H1 (cell line): ENCODE results near the gene CCDC28B. TPM values are rescaled to one million over a fixed set of nuclear protein-coding genes. Genes with fewer than 3 reads are reported as not detected.

Experiments
- CTCF ChIA-PET: fragments of 300-600 bp; sonication (Branson Sonifier 250); formaldehyde crosslinking; loops from one replicate; lab custom pipeline; 2021; ENCODE audit not compliant: partially characterized antibody; lab: Charles Lee
- POLR2A ChIA-PET: fragments of 300-600 bp; sonication (Branson Sonifier 250); formaldehyde crosslinking; loops from one replicate; lab custom pipeline; 2021; ENCODE audit warnings: inconsistent platforms; ENCODE audit not compliant: partially characterized antibody; lab: Charles Lee
- DNase-seq, 2 experiments: peaks; one replicate each; pipeline versions ENCODE4 v3.0.0 to v3.0.0-alpha.2; 2010 to 2022; ENCODE audit warnings: low spot score in 2 of 2, low read depth in 1 of 2, mixed read lengths in 1 of 2
- FAIRE-seq: peaks from 2 replicates; lab custom pipeline; 2011; peaks lifted over from hg19 to GRCh38; lab: Jason Lieb, UNC
- H2AFZ ChIP-seq: 2 replicates; pipeline ENCODE4 v1.8.1; 2012; ENCODE audit warnings: low read length, inconsistent platforms
- H2AK5ac ChIP-seq: 2 replicates; pipeline ENCODE4 v1.6.1; 2013; ENCODE audit warnings: low read depth, low read length
- H2BK120ac ChIP-seq: replicated peaks from 2 replicates; pipeline ENCODE3; 2013; ENCODE audit warnings: low read depth, low read length, inconsistent platforms
- H2BK12ac ChIP-seq: 2 replicates; pipeline ENCODE4 v1.6.1; 2013; ENCODE audit warnings: low read depth, low read length
- H2BK15ac ChIP-seq: 2 replicates; pipeline ENCODE4 v1.6.1; 2013; ENCODE audit warnings: low read length
- H2BK20ac ChIP-seq: 2 replicates; pipeline ENCODE4 v1.6.1; 2013; ENCODE audit warnings: low read length
- H2BK5ac ChIP-seq: 2 replicates; pipeline ENCODE4 v1.6.1; 2013; ENCODE audit warnings: low read depth, low read length
- H3K14ac ChIP-seq: 2 replicates; pipeline ENCODE4 v1.6.1; 2013; ENCODE audit warnings: inconsistent platforms; ENCODE audit not compliant: insufficient read length
- H3K18ac ChIP-seq: 2 replicates; pipeline ENCODE4 v1.6.1; 2013; ENCODE audit warnings: low read length; ENCODE audit errors: extremely low read depth
- H3K23ac ChIP-seq: 2 replicates; pipeline ENCODE4 v1.6.1; 2013; ENCODE audit warnings: inconsistent platforms; ENCODE audit not compliant: insufficient read length
- H3K23me2 ChIP-seq: 2 replicates; pipeline ENCODE4 v1.6.1; 2013; ENCODE audit warnings: low read depth, low read length
- H3K27ac ChIP-seq: 2 replicates; pipeline ENCODE4 v1.6.1; 2011; ENCODE audit warnings: low read depth, low read length, inconsistent platforms
- H3K27me3 ChIP-seq, 4 experiments: replicated peaks in 1 of 4; 1 replicate in 1 of 4; 2 replicates in 3 of 4; pipeline versions ENCODE4 v1.6.1 to v1.8.1; 2011 to 2013; ENCODE audit warnings: low read length in 3 of 4, mild to moderate bottlenecking in 3 of 4, inconsistent platforms in 2 of 4, mixed read lengths in 2 of 4, moderate library complexity in 1 of 4; ENCODE audit not compliant: control insufficient read depth in 3 of 4, insufficient read depth in 3 of 4; ENCODE audit errors: extremely low read depth in 1 of 4
- H3K36me3 ChIP-seq, 4 experiments: 2 replicates each; pipeline versions ENCODE4 v1.6.1 to v1.8.1; 2011 to 2013; ENCODE audit warnings: mild to moderate bottlenecking in 4 of 4, low read length in 3 of 4, moderate library complexity in 2 of 4, control low read depth in 1 of 4, inconsistent platforms in 1 of 4; ENCODE audit not compliant: insufficient read depth in 4 of 4, control insufficient read depth in 2 of 4
- H3K4ac ChIP-seq: replicated peaks from 2 replicates; pipeline ENCODE3; 2013; ENCODE audit warnings: low read length, low read depth, mixed read lengths, inconsistent platforms; ENCODE audit not compliant: insufficient read length
- H3K4me1 ChIP-seq, 4 experiments: replicated peaks in 1 of 4; 1 replicate in 1 of 4; 2 replicates in 3 of 4; pipeline versions ENCODE4 v1.6.1 to v1.8.1; 2011 to 2013; ENCODE audit warnings: low read length in 3 of 4, inconsistent platforms in 2 of 4, mixed read lengths in 1 of 4; ENCODE audit not compliant: insufficient read depth in 4 of 4, control insufficient read depth in 3 of 4
- H3K4me2 ChIP-seq, 2 experiments: 2 replicates each; pipeline versions ENCODE4 v1.6.1 to v1.8.1; 2011 to 2013; ENCODE audit warnings: low read depth in 2 of 2, low read length in 2 of 2, control low read depth in 1 of 2, inconsistent platforms in 1 of 2, mild to moderate bottlenecking in 1 of 2; ENCODE audit not compliant: insufficient read depth in 1 of 2
- H3K4me3 ChIP-seq, 4 experiments: fragments of 200-600, 300-600 bp in 1 of 4; sonication (generic), shearing (Covaris generic), sonication (Bioruptor Twin) in 1 of 4; 2 replicates each; pipeline versions ENCODE4 v1.5.1 to v1.8.1; 2011 to 2016; ENCODE audit warnings: low read length in 4 of 4, low read depth in 3 of 4, control low read depth in 2 of 4, inconsistent platforms in 2 of 4, mild to moderate bottlenecking in 2 of 4, mixed read lengths in 1 of 4, moderate library complexity in 1 of 4; ENCODE audit not compliant: insufficient read depth in 2 of 4; ENCODE audit errors: extremely low read depth in 1 of 4
- H3K56ac ChIP-seq: replicated peaks from 2 replicates; pipeline ENCODE3; 2013; ENCODE audit warnings: low read depth, mild to moderate bottlenecking, mixed read lengths, low read length, inconsistent platforms; ENCODE audit not compliant: insufficient read length
- H3K79me1 ChIP-seq: 2 replicates; pipeline ENCODE4 v1.6.1; 2013; ENCODE audit warnings: low read depth, low read length, control low read depth
- H3K79me2 ChIP-seq, 2 experiments: 2 replicates each; pipeline versions ENCODE4 v1.6.1 to v1.8.1; 2012 to 2013; ENCODE audit warnings: low read length in 2 of 2, mild to moderate bottlenecking in 2 of 2, inconsistent platforms in 1 of 2; ENCODE audit not compliant: insufficient read depth in 2 of 2, control insufficient read depth in 1 of 2
- H3K9ac ChIP-seq, 4 experiments: replicated peaks in 1 of 4; 1 replicate in 1 of 4; 2 replicates in 3 of 4; pipeline versions ENCODE4 v1.6.1 to v1.8.1; 2011 to 2013; ENCODE audit warnings: low read depth in 3 of 4, low read length in 3 of 4, control low read depth in 2 of 4, mild to moderate bottlenecking in 2 of 4, moderate library complexity in 2 of 4, inconsistent platforms in 1 of 4; ENCODE audit errors: extremely low read depth in 1 of 4
- H3K9me3 ChIP-seq, 2 experiments: 2 replicates each; pipeline versions ENCODE4 v1.6.1 to v1.8.1; 2012 to 2013; ENCODE audit warnings: mild to moderate bottlenecking in 2 of 2, moderate library complexity in 2 of 2, control low read depth in 1 of 2, inconsistent platforms in 1 of 2, low read depth in 1 of 2, low read length in 1 of 2, mixed read lengths in 1 of 2; ENCODE audit not compliant: insufficient read depth in 2 of 2
- H4K20me1 ChIP-seq, 2 experiments: replicated peaks in 1 of 2; 2 replicates each; pipeline versions ENCODE3 to v1.8.1; 2011 to 2013; ENCODE audit warnings: inconsistent platforms in 2 of 2, low read length in 2 of 2, mild to moderate bottlenecking in 1 of 2; ENCODE audit not compliant: insufficient read depth in 2 of 2, control insufficient read depth in 1 of 2
- H4K5ac ChIP-seq: 2 replicates; pipeline ENCODE4 v1.6.1; 2013; ENCODE audit warnings: low read length, low read depth, mixed read lengths, inconsistent platforms; ENCODE audit not compliant: insufficient read length
- H4K8ac ChIP-seq: 2 replicates; pipeline ENCODE4 v1.8.0; 2013; ENCODE audit warnings: mild to moderate bottlenecking, moderate library complexity, low read length, inconsistent platforms; ENCODE audit not compliant: insufficient read depth; ENCODE audit errors: extremely low read depth
- H4K91ac ChIP-seq: replicated peaks from 2 replicates; pipeline ENCODE3; 2013; ENCODE audit warnings: low read length, mixed read lengths, inconsistent platforms; ENCODE audit not compliant: insufficient read length
- POLR2A ChIP-seq, 2 experiments: IDR thresholded peaks; 1 replicate in 1 of 2; 2 replicates in 1 of 2; pipeline ENCODE4 v1.6.1; 2011; ENCODE audit warnings: low read depth in 2 of 2, low read length in 2 of 2, mild to moderate bottlenecking in 2 of 2; ENCODE audit errors: control extremely low read depth in 1 of 2
- SIN3A ChIP-seq, 2 experiments: IDR thresholded peaks in 1 of 2; conservative IDR thresholded peaks in 1 of 2; 2 replicates each; pipeline ENCODE4 v1.6.1; 2011 to 2012; ENCODE audit warnings: low read length in 2 of 2, improper control_type of control experiment in 1 of 2, low read depth in 1 of 2, mild to moderate bottlenecking in 1 of 2
- SP1 ChIP-seq: IDR thresholded peaks from 2 replicates; pipeline ENCODE4 v1.6.1; 2011; ENCODE audit warnings: low read depth, low read length
- WGBS, 2 experiments: shearing (Covaris generic) in 1 of 2; methylation state at CpG; one replicate each; pipeline versions ENCODE4 v1.1.6 to v1.1.7; 2013 to 2015; ENCODE audit warnings: low lambda C conversion rate in 2 of 2, mixed read lengths in 2 of 2, inconsistent platforms in 1 of 2, low coverage in 1 of 2, missing lambda C conversion rate in 1 of 2; ENCODE audit not compliant: insufficient replicate concordance in 2 of 2, insufficient coverage in 1 of 2, insufficient read length in 1 of 2; ENCODE audit errors: extremely low coverage in 1 of 2, missing lambda C conversion rate in 1 of 2; 5-methylcytosine and 5-hydroxymethylcytosine counted together
- polyA plus RNA-seq, 7 experiments: library from polyadenylated mRNA; depleted of rRNA in 3 of 7; stranded (reverse) in 5 of 7; unstranded in 2 of 7; fragments of >200 nt in 5 of 7; fragments of 200-250 nt in 2 of 7; gene quantifications; 1 replicate in 5 of 7; 2 replicates in 1 of 7; 4 replicates in 1 of 7; pipeline versions ENCODE4 v1.2.1 to v1.2.3, GENCODE V29; 2011 to 2013; ENCODE audit warnings: missing spikeins in 2 of 7, mixed read lengths in 2 of 7
- total RNA-seq: library from RNA; stranded (reverse); fragmentation: NEBNext Ultra II Directional; extraction: Animal tissue kit (Norgen Biotek cat#: 25700); gene quantifications from 2 replicates; pipeline ENCODE4 v1.2.1, GENCODE V29; 2021

CCDC28B gene
- total and polyA plus RNA-seq, 2 of the 8 experiments (the other 6 are each of a cell fraction or from before 2014, with no cell fraction given): 16.7 to 17.1 TPM

DNA sequence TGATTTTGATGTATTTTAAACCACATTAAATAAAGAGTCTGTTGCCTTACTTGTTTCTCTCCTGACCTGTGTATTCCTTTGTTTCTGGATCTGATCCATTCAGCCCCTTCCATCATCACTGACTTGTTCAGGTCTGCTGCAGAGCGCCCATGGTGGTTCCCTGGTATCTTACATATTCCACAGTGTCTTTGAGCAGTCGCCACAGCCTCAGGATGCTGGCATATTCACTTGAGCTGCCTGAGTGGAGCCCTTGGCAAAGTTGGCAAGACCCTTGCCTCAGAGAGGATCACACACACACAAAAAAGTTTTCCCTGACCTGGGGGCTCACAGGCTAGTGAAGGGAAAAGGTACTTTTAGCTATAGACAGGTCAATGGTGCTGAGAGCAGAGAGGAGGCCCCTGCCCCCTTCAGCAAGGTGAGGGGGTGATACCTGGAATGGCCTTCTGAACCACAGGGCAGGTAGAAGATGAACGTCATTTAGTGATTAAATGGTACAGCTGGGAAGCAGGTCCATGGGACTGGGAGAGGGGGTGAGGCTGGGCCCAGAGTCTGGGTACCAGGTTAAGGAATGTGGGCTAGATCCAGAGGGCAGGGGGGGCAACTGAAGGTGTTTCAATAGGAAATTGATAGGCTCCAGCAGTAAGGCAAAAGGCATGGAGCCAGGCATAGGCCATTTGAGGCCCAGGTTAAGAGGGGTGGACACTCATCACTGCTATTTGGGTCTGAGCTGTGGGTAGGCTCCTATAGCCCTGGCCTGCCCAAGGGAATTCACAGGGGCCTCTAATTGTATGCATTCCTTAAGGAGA is 2.0 kb upstream of the CCDC28B start:
- FAIRE-seq (no peak), DNase-seq (no peak)
- H3K56ac ChIP-seq: no peak overlapping the region
- no peak overlapping the region for H3K4me3 ChIP-seq
- no peak overlapping the region for H2BK20ac ChIP-seq
- H4K8ac ChIP-seq: no peak overlapping the region
- no peak overlapping the region for H2AFZ ChIP-seq
- no peak overlapping the region for H3K14ac ChIP-seq
- peaks cover 13 to 28% (median 18%) of the 10 kb centered on the region in 4 experiments for H3K4me1 ChIP-seq
- WGBS, 2 experiments: 89% methylated on average over 3 of the region's 3 CpGs; no CpG with 5 or more reads in 1 of the 2 experiments
- H2BK12ac ChIP-seq: no peak overlapping the region
- no peak overlapping the region for H3K9ac ChIP-seq
- H2BK15ac ChIP-seq: no peak overlapping the region
- H3K23ac ChIP-seq: no peak overlapping the region
- H3K79me2 ChIP-seq: no peaks in the 10 kb centered on the region
- no peaks in the 10 kb centered on the region for H3K9me3 ChIP-seq
- H2BK5ac ChIP-seq: 0 out of 2 replicates have a peak overlapping the region, but pooled peaks have one; percentile 2
- H3K36me3 ChIP-seq: peaks cover 22 to 43% (median 33%) of the 10 kb centered on the region in 4 experiments; a peak in 7 of 8 replicates
- H3K27me3 ChIP-seq: no peaks in the 10 kb centered on the region; a peak in 1 of 7 replicates
- peaks cover 9% of the 10 kb centered on the region; the same call in 1 of the 2 replicates for H3K23me2 ChIP-seq
- CTCF ChIA-PET: interaction anchor here (0.9 to 4.2 kb wide), 5 partner anchors 15 to 50 kb away, joined by 3 to 25 read pairs (median 8); no protein-coding TSS in a partner anchor
- TF ChIP-seq POLR2A (IDR thresholded peaks at IDR 0.05; ENCODE audit: control extremely low read depth in 1 of 2, low read depth in 2 of 2, low read length in 2 of 2): peak in 1 of 2 experiments; percentile 33; a peak in 1 of 3 replicates
- TF ChIP-seq SP1: no peak
- TF ChIP-seq SIN3A (conservative IDR thresholded peaks at IDR 0.05 in 1 of 2, IDR thresholded peaks at IDR 0.05 in 1 of 2; ENCODE audit: low read depth in 1 of 2, low read length in 2 of 2): no peak
- POLR2A ChIA-PET: interaction anchor here (0.7 to 21.3 kb wide), 20 partner anchors 10 to 164 kb away, joined by 3 to 332 read pairs (median 4); partner anchors contain the start of genes DCDC2B, FAM229A, IQCC and KPNA6
- H2BK120ac ChIP-seq: no peak overlapping the region
- H2AK5ac ChIP-seq: no peak overlapping the region
- no peak overlapping the region for H4K91ac ChIP-seq
- H3K18ac ChIP-seq: no peak overlapping the region
- 0 out of 2 replicates have a peak, but pooled peaks cover 3% of the 10 kb centered on the region for H3K79me1 ChIP-seq
- H4K5ac ChIP-seq: no peak overlapping the region
- peaks cover 6 to 8% of the 10 kb centered on the region in 2 experiments for H4K20me1 ChIP-seq
- H3K4me2 ChIP-seq: peak overlapping the region; percentile 5 to 92; a peak in 2 of 4 replicates
- H3K4ac ChIP-seq: no peak overlapping the region
- H3K27ac ChIP-seq: no peak overlapping the region
